ENCODE results near the gene FIG4. TPM values are rescaled to one million over a fixed set of nuclear protein-coding genes. Genes with fewer than 3 reads are reported as not detected.

FIG4 gene
- polyA plus RNA-seq, 3 donors: 27.2 to 65.3 (median 53.7) TPM

GRCh38 chr6:109870089-109870410 lies 179.0 kb downstream of the FIG4 start:
- Histone ChIP-seq H3K4me3 (replicated peaks in 1 of 3; ENCODE audit: low read depth in 2 of 3, low read length in 3 of 3) (no peak overlapping the region), H3K27ac (ENCODE audit: low read depth in 1 of 2, low read length in 2 of 2) (no peak overlapping the region), H3K79me2 (ENCODE audit: insufficient read depth, low read length) (no peaks in the 10 kb centered on the region), H2AFZ (ENCODE audit: insufficient read depth, low read depth, low read length, poor library complexity, severe bottlenecking) (no peak overlapping the region), H3K36me3 (replicated peaks in 1 of 2; ENCODE audit: control insufficient read depth in 1 of 2, insufficient read depth in 2 of 2, low read length in 2 of 2) (no peaks in the 10 kb centered on the region), H3K27me3 (ENCODE audit: control insufficient read depth in 2 of 2, insufficient read depth in 2 of 2, low read length in 2 of 2) (peaks cover 0 to 3% of the 10 kb centered on the region in 2 donors), H3K4me1 (ENCODE audit: control insufficient read depth in 1 of 2, insufficient read depth in 2 of 2, low read length in 2 of 2) (peaks cover 10 to 12% of the 10 kb centered on the region in 2 donors), H4K20me1 (ENCODE audit: insufficient read depth, low read length) (no peaks in the 10 kb centered on the region), H3K9me3 (replicated peaks in 1 of 2; ENCODE audit: control insufficient read depth in 1 of 2, insufficient read depth in 1 of 2, low read length in 2 of 2) (no peaks in the 10 kb centered on the region), H3K9ac (ENCODE audit: insufficient read depth, low read length, poor library complexity, severe bottlenecking) (no peak overlapping the region), H3K4me2 (replicated peaks; ENCODE audit: extremely low read depth, low read length, poor library complexity, severe bottlenecking) (no peak overlapping the region)
- peak overlapping the region in 2 of 7 donors; percentile 13 to 43 for H3K27ac Mint-ChIP-seq
- H3K4me1 Mint-ChIP-seq: peaks cover 9% of the 10 kb centered on the region
- TF ChIP-seq, protein P1, sequence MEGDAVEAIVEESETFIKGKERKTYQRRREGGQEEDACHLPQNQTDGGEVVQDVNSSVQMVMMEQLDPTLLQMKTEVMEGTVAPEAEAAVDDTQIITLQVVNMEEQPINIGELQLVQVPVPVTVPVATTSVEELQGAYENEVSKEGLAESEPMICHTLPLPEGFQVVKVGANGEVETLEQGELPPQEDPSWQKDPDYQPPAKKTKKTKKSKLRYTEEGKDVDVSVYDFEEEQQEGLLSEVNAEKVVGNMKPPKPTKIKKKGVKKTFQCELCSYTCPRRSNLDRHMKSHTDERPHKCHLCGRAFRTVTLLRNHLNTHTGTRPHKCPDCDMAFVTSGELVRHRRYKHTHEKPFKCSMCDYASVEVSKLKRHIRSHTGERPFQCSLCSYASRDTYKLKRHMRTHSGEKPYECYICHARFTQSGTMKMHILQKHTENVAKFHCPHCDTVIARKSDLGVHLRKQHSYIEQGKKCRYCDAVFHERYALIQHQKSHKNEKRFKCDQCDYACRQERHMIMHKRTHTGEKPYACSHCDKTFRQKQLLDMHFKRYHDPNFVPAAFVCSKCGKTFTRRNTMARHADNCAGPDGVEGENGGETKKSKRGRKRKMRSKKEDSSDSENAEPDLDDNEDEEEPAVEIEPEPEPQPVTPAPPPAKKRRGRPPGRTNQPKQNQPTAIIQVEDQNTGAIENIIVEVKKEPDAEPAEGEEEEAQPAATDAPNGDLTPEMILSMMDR (IDR thresholded peaks at IDR 0.05): no peak
- DNase-seq: no peak
- no peak overlapping the region for H3K4me3 Mint-ChIP-seq
- intact Hi-C loops (cut with micrococcal nuclease): no loop called here
- H3K36me3 Mint-ChIP-seq: no peaks in the 10 kb centered on the region
- no peaks in the 10 kb centered on the region for H3K9me3 Mint-ChIP-seq
- no CpG with 5 or more reads among the region's 5 CpGs for WGBS (ENCODE audit: insufficient coverage)
- H3K27me3 Mint-ChIP-seq (ENCODE audit: low read depth in 3 of 3): peaks cover 6 to 12% (median 7%) of the 10 kb centered on the region in 3 donors

DNA sequence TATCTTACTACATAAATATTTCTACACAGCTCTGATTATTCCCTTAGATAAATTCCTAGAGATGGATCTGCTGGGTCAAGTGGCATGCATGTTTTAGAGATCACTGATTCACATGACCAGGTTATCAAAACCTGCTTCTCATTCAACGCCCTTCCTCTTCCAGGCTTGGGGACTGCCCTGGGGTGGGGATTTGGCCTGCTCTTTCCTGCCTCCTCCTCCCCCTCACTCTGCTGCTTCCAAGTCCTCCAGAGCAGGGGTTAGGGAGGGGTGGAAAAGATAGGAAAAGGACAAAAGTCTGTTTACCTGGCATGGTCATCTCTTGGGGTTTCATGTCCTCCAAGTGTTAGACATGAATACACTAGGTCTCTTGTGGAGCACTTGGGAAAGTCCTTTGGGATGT lies 181.5 kb downstream of the FIG4 start:
- Mint-ChIP-seq H3K4me1 (peaks cover 22% of the 10 kb centered on the region), H3K36me3 (no peaks in the 10 kb centered on the region), H3K27me3 (ENCODE audit: low read depth in 3 of 3) (peaks cover 2 to 7% (median 5%) of the 10 kb centered on the region in 3 donors), H3K9me3 (peaks cover 0 to 2% (median 0%) of the 10 kb centered on the region in 7 donors), H3K4me3 (no peak overlapping the region), H3K27ac (no peak overlapping the region)
- no peaks in the 10 kb centered on the region for H3K36me3 ChIP-seq (replicated peaks in 1 of 2; ENCODE audit: control insufficient read depth in 1 of 2, insufficient read depth in 2 of 2, low read length in 2 of 2)
- H3K4me3 ChIP-seq (replicated peaks in 1 of 3; ENCODE audit: low read depth in 2 of 3, low read length in 3 of 3): peak overlapping the region in 1 of 3 experiments; percentile 6
- H3K9ac ChIP-seq (ENCODE audit: insufficient read depth, low read length, poor library complexity, severe bottlenecking): no peak overlapping the region
- no peak overlapping the region for H3K27ac ChIP-seq (ENCODE audit: low read depth in 1 of 2, low read length in 2 of 2)
- intact Hi-C loops (cut with micrococcal nuclease): no loop called here
- H3K27me3 ChIP-seq (ENCODE audit: control insufficient read depth in 2 of 2, insufficient read depth in 2 of 2, low read length in 2 of 2): no peaks in the 10 kb centered on the region
- no peak overlapping the region for H2AFZ ChIP-seq (ENCODE audit: insufficient read depth, low read depth, low read length, poor library complexity, severe bottlenecking)
- H3K9me3 ChIP-seq (replicated peaks in 1 of 2; ENCODE audit: control insufficient read depth in 1 of 2, insufficient read depth in 1 of 2, low read length in 2 of 2): no peaks in the 10 kb centered on the region
- H3K4me1 ChIP-seq (ENCODE audit: control insufficient read depth in 1 of 2, insufficient read depth in 2 of 2, low read length in 2 of 2): peaks cover 22 to 30% of the 10 kb centered on the region in 2 donors
- H3K79me2 ChIP-seq (ENCODE audit: insufficient read depth, low read length): no peaks in the 10 kb centered on the region
- TF ChIP-seq, protein P1 (IDR thresholded peaks at IDR 0.05): no peak
- DNase-seq: no peak
- WGBS (ENCODE audit: insufficient coverage): no CpG with 5 or more reads among the region's 1 CpG
- H4K20me1 ChIP-seq (ENCODE audit: insufficient read depth, low read length): no peaks in the 10 kb centered on the region
- no peak overlapping the region for H3K4me2 ChIP-seq (replicated peaks; ENCODE audit: extremely low read depth, low read length, poor library complexity, severe bottlenecking)
